ENCODE results near the gene GAA.

GAA gene

GRCh38 chr17:80101011-80101945, at the start of gene GAA:
Gene GAA (plus strand): TSS chr17:80101581. CDS start chr17:80104587, 3,006 bp downstream.
- DNase-seq, result peak; percentile 80

GRCh38 chr17:80051681-80052080, 49.7 kb upstream of the GAA start:
- DNase-seq, result no peak

DNA sequence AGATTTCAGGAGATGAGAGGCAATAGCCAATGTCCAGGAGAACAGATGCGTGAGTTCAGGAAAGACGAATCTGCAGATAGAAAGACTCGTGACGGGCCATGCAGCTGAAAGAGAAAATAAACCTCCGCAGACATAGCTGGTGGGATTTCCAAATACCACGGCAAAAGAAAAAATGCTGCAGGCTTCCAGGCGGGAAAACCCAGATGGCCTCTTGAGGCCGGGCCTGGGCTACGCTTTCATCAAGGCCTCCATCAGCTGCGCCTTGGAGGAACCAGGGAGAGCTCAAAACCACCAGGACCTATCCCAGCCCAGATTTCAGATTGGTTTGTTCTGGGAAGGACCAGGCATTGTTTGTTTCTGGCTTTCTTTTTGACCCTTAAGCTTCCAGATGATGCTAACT, 48.3 kb upstream of the GAA start:
- DNase-seq, result no peak

DNA sequence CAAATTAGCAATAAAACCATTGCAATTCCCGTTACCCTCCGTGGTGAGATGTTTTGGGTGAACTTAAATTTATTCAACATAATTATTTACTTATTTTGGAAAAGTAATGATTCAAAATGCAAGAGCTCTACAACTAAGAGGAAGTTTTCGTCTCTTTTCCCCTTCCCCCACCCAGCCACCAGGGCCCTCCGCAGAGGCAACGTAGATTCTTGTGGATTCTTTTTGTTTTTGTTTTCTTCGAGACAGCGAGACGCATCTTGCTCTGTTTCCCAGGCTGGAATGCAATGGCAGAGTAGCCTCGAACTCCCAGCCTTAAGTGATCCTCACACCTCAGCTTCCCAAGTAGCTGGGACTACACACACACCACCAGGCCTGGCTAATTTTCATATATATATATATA, 45.8 kb upstream of the GAA start:
- DNase-seq, result no peak

- no peak for DNase-seq
Observed at GRCh38 chr17:80058311-80058955, 42.9 kb upstream of the GAA start.

DNA sequence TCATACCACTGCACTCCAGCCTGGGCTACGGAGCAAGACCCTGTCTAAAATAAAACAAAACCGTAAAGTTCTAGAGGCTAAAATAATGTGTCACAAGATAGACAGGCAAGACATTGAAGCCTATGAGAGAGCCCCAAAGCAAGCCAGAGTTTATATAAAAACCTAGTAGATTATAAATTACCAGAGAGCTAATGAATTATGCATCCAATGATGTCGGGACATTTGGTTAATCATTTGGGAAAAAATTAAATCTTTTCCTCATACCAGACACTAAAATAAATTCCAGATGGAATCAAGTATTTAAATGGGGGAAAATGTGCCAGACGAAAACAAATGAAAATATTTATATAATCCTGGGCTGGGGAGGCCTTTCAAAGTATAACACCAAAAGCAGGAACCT, 40.7 kb upstream of the GAA start:
- no peak for DNase-seq

DNA sequence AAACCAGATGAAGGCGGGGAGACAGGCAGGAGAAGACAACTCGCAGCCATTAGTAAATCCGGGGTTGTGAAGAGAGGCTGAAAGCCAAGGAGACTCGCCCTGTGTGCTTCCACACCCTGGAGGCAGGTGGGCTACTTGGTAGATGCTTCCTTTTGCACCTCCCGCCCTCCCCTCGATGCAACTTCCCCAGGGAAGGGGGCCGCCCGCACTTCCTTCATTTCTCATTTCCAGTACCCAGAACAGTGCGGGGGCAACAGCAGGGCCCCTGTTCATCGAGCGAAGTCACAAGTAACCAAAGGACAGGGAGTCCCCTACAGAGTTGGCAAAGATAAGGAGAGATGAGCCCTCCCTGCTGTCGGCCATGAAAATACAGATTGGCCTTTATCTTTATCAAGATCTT, 40.0 kb upstream of the GAA start:
- no peak for DNase-seq

GRCh38 chr17:80063830-80064585, 37.4 kb upstream of the GAA start:
- DNase-seq, result peak; percentile 8

DNA sequence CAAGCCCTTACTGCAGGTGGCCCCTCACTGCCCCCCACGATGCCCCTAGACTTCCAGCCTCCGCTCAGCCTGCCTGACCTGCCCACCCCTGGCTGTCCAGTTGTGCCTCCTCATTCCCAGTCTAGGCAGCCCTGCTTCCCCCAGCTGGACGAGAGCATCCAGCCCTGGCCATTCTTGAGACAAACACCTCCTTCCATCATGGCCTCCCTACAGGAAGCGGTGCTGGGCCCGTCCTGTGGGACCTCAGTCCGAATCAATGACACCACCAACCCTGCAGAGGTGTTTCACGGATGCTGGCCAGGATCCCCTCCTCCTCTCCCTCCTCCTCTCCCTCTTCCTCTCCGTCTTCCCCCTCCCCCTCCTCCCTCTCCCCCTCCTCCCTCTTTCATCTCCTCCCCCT, 36.7 kb upstream of the GAA start:
- no peak for DNase-seq

- no peak for DNase-seq
Observed at GRCh38 chr17:80065478-80066170, 35.8 kb upstream of the GAA start.

DNA sequence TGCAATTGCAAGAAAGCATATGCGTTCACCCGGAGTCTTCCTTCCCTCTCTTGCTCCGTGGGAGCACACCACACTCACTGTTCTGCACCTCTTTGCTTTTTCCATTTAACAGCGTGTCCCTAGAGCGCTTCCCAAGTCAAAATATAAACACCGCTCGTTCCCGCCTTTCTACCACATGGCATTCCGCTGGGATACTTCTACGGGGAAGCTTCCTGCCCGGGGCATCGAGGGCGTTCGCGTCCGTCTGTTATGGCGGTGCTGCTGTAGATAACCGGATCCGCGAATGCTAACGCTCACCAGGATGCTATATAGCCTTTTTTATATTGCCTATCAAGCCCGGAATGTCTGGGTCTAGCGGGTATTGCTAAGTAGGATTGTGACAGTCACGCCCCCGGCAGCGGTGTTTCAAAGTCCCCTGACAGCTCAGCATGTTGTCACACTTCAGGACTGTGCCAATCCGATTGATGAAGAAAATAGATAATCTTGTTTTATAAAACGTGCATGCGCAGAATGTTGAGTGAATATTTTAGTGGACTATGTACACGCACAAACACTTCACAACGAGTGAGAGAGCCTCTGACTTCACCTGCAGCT, 33.9 kb upstream of the GAA start:
- DNase-seq, result no peak

- peak; percentile 10 for DNase-seq
Observed at GRCh38 chr17:80068301-80069222, 32.8 kb upstream of the GAA start.

DNA sequence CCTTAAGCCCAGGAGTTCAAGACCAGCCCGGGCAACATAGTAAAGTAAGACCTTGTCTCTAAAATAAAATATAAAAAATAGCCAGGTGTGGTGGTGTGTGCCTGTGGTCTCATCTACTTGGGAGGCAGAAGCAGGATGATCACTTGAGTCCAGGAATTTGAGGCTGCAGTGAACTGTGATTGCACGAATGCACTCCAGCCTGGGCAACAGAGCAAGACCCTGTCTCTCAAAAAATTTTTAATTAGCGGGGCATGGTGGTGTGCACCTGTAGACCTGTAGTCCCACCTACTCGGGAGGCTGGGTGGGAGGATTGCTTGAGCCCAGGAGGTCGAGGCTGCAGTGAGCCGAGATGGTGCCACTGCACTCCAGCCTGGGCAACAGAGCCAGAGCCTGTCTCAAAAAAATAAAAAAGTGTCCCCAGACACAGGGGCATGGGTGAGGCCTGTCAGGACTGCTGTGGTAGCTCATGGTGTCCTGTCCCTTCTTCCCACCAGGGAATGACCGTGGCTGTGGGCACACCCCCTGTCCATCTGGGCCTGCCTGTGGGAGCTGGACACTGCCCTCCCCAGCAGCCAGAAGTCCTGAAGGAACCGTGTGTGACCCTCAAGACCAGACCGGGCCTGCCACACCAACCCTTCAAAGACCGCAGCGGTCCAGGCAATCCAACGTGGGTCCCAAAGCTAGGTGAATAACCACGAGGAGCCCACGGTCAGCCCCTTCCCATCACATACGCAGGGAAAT, 30.8 kb upstream of the GAA start:
- no peak for DNase-seq

GRCh38 chr17:80071116-80071841, 30.1 kb upstream of the GAA start:
- peak; percentile 3 for DNase-seq

GRCh38 chr17:80072410-80072809, 29.0 kb upstream of the GAA start:
- DNase-seq, result no peak

DNA sequence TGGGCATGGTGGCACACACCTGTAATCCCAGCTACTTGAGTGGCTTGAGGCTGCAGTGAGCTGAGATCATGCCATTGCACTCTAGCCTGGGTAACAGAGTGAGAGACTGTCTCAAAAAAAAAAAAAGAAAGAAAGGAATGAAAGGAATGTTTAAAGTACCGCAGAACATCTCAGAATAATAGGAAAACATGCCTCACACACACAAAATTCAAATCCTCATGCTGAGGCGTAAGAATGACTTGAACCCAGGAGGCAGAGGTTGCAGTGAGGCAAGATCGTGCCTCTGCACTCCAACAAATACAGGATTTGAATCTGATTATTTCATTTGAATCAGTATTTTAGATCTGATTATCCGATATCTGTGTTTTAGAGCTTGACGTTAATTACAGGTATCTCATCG, 21.3 kb upstream of the GAA start:
- DNase-seq, result peak; percentile 9

GRCh38 chr17:80081596-80081995, 19.8 kb upstream of the GAA start:
- DNase-seq, result no peak

- DNase-seq, result peak; percentile 70
Observed at GRCh38 chr17:80082403-80083135, 18.8 kb upstream of the GAA start.

- DNase-seq, result no peak
Observed at GRCh38 chr17:80083136-80083661, 18.2 kb upstream of the GAA start.
